Measurements from ENCODE around the gene PANX2. TPM values are rescaled to one million over a fixed set of nuclear protein-coding genes. Genes with fewer than 3 reads are reported as not detected.
A peak's percentile ranks its signal among the peaks of the same experiment; 100 is the strongest.

Gene PANX2
- total RNA-seq, 6 experiments from 2014 or later, result 3.9 to 12.3 (median 7.2) TPM

DNA sequence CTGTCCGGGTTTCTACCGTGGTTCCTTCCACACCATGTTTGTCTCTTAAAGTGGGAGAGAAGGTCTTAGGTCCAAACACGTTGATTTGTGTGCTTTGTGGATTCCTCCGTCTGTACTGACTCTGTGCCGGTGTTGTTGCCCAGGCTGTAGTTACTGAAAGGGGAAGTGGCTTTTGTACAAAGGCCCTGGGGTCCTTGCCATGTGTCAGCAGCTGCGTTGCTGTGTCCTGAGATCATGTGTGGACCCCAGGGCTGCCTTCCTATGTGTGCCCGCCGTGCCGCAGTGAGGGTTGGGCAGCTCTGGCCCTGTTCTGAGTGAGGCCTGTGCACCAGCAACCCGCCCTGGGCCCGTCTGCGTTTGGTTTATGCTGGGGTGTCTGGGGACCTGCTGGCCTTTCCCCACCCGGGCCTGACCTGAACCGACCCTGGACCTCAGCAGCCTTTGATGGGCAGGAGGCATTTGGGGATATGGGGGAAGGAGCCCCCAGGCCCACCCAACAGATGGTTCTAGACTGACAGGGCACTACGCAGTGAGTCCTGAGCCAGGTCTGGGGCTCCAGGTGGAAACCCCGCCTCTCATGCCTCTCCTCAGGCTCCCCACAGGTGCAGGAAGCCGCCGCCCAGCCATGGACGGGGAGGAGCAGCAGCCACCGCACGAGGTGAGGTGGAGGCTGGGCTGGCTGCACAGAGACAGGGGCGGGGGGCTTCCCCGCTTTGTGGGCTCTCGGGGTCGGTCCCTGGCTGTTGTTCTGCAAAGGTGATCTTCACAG is 22.1 kb downstream of the PANX2 start:
- no peak for ATAC-seq
- TF ChIP-seq POLR2A (IDR thresholded peaks at IDR 0.05), result no peak
- TF ChIP-seq, protein P1, sequence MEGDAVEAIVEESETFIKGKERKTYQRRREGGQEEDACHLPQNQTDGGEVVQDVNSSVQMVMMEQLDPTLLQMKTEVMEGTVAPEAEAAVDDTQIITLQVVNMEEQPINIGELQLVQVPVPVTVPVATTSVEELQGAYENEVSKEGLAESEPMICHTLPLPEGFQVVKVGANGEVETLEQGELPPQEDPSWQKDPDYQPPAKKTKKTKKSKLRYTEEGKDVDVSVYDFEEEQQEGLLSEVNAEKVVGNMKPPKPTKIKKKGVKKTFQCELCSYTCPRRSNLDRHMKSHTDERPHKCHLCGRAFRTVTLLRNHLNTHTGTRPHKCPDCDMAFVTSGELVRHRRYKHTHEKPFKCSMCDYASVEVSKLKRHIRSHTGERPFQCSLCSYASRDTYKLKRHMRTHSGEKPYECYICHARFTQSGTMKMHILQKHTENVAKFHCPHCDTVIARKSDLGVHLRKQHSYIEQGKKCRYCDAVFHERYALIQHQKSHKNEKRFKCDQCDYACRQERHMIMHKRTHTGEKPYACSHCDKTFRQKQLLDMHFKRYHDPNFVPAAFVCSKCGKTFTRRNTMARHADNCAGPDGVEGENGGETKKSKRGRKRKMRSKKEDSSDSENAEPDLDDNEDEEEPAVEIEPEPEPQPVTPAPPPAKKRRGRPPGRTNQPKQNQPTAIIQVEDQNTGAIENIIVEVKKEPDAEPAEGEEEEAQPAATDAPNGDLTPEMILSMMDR (IDR thresholded peaks at IDR 0.05), result no peak
- H3K27ac ChIP-seq, result peak overlapping the region in 1 of 3 donors; percentile 78
- no peaks in the 10 kb centered on the region for H3K9me3 ChIP-seq
- H3K27me3 ChIP-seq, result no peaks in the 10 kb centered on the region
- H3K36me3 ChIP-seq, result peaks cover 0 to 4% (median 0%) of the 10 kb centered on the region in 4 donors
- no peak overlapping the region for H3K4me3 ChIP-seq
- WGBS (ENCODE audit: insufficient coverage, low coverage, low lambda C conversion rate, missing lambda C conversion rate), result 47% methylated on average over 5 of the region's 25 CpGs
- intact Hi-C loops (cut with DNase I), result no loop called here
- H3K4me1 ChIP-seq, result peaks cover 0 to 35% (median 15%) of the 10 kb centered on the region in 4 donors
- DNase-seq, result no peak

DNA sequence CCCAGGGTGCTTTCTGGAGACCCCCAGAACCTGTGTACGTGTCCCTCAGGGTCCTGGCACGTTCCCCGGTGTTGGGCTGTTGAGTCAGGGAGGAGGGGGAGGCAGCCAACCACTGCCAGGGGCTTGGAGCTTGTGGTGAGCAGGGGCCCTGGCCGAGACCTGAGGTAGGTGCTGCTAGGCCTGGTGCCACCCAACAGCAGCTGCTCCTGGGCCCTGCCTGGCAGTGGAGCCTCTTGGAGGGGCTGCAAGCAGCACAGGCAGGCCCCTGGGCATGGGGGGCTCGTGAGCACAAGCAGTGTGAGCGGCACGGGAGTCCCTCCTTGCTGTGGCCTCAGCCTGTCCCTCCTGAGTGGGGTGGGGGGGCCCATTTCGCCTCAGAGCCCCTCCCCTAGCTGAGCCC is 23.1 kb downstream of the PANX2 start:
- no peak for ATAC-seq
- no peak for DNase-seq
- H3K4me1 ChIP-seq, result peaks cover 0 to 35% (median 15%) of the 10 kb centered on the region in 4 donors
- TF ChIP-seq, protein P1 (IDR thresholded peaks at IDR 0.05), result no peak
- no peak for TF ChIP-seq POLR2A (IDR thresholded peaks at IDR 0.05)
- H3K27me3 ChIP-seq, result no peaks in the 10 kb centered on the region
- WGBS (ENCODE audit: insufficient coverage, low coverage, low lambda C conversion rate, missing lambda C conversion rate), result no CpG with 5 or more reads among the region's 8 CpGs
- intact Hi-C loops (cut with DNase I), result no loop called here
- H3K36me3 ChIP-seq, result peaks cover 0 to 10% (median 2%) of the 10 kb centered on the region in 4 donors
- no peak overlapping the region for H3K27ac ChIP-seq
- no peaks in the 10 kb centered on the region for H3K9me3 ChIP-seq
- no peak overlapping the region for H3K4me3 ChIP-seq

DNA sequence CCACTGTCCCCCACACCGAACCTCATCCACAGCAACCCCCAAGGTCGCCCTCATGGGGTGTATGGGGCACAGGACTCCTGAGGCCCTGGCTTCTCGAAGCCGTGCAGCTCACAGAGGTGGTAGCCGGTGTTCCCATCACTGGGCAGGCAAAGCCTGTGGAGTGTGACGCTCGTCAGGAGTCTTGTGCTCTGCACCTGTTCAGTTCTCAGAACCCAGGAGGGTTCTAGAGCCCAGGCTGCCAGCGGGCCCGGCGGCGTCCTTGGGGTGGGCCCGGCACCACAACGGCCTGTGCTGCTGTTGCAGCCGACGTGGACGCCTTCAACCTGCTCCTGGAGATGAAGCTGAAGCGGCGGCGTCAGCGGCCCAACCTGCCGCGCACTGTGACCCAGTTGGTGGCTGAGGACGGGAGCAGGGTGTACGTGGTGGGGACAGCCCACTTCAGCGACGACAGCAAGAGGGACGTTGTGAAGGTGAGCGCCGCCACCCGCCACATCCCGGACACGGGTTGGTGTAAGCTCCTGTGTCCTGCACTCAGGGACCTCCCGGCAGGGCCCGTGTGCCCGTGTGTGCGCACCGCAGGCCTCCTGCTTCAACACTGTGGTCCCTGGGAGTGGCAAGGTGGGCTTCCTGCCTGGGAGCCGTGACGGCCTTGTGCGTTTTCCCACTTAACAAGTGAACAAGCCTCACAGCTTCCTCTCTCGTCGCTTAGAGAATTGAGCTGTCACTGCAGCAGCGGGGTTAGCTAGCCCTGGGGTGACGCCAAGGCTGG is 23.7 kb downstream of the PANX2 start:
- WGBS (ENCODE audit: insufficient coverage, low coverage, low lambda C conversion rate, missing lambda C conversion rate), result 46% methylated on average over 4 of the region's 44 CpGs
- TF ChIP-seq POLR2A (IDR thresholded peaks at IDR 0.05), result no peak
- TF ChIP-seq, protein P1 (IDR thresholded peaks at IDR 0.05), result no peak
- intact Hi-C loops (cut with DNase I), result no loop called here
- ATAC-seq, result no peak
- Histone ChIP-seq H3K27ac (peak overlapping the region in 1 of 3 donors; percentile 63), H3K36me3 (peaks cover 0 to 10% (median 2%) of the 10 kb centered on the region in 4 donors), H3K27me3 (no peaks in the 10 kb centered on the region), H3K4me3 (no peak overlapping the region), H3K4me1 (peaks cover 0 to 30% (median 15%) of the 10 kb centered on the region in 4 donors), H3K9me3 (no peaks in the 10 kb centered on the region)
- DNase-seq, result no peak

DNA sequence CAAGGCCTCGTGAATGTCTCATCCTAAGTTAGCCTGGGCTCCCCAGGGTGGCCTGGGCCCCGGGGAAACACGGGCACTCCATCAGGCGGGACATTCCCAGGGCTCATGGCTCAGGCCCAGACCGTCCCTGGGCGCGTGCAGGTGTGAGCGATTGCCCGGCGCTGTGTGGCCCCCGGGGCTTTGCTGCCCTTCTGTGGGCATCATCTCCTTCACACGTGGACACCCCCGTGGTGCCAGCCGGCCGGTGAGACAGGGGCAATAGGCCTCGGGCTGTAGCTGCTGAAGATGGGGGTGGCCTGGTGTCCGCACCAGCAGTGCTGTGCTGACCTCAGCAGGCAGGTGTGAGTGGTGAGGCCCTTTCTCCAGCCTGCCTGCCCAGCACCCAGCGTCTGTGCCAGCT is 25.7 kb downstream of the PANX2 start:
- intact Hi-C loops (cut with DNase I), result no loop called here
- no peak overlapping the region for H3K27ac ChIP-seq
- no peak overlapping the region for H3K4me3 ChIP-seq
- H3K27me3 ChIP-seq, result no peaks in the 10 kb centered on the region
- ATAC-seq (no peak), DNase-seq (no peak)
- H3K9me3 ChIP-seq, result no peaks in the 10 kb centered on the region
- H3K4me1 ChIP-seq, result peaks cover 0 to 25% (median 10%) of the 10 kb centered on the region in 4 donors
- TF ChIP-seq POLR2A (IDR thresholded peaks at IDR 0.05), result no peak
- TF ChIP-seq, protein P1 (IDR thresholded peaks at IDR 0.05), result peak in 1 of 4 donors; percentile 5
- 40% methylated on average over 1 of the region's 18 CpGs for WGBS (ENCODE audit: insufficient coverage, low coverage, low lambda C conversion rate, missing lambda C conversion rate)
- peaks cover 0 to 10% (median 2%) of the 10 kb centered on the region in 4 donors for H3K36me3 ChIP-seq
